GM12878 (cell line): ENCODE measurements around the gene NEGR1. TPM values are rescaled to one million over a fixed set of nuclear protein-coding genes. Genes with fewer than 3 reads are reported as not detected.

ENCODE experiments used
- ATAC-seq: fragments of 200-7000 bp; cut with Tn5 transposase; 3 replicates; pipeline ENCODE4 v1.9.1; 2020; ENCODE audit warnings: mild to moderate bottlenecking, moderate library complexity
- BruUV-seq: library from RNA; stranded (reverse); fragments of 400-500 nt; replicated peaks from 2 replicates; lab custom pipeline; 2021; lab: Mats Ljungman, UMichigan
- CTCF ChIA-PET: fragments of 300-600 bp; sonication (Branson Sonifier 250); formaldehyde crosslinking; extraction: SDS; loops from one replicate; lab custom pipeline; 2021; ENCODE audit warnings: inconsistent platforms; lab: Yijun Ruan, JAX
- POLR2A ChIA-PET: fragments of 350-600 bp; formaldehyde crosslinking; extraction: SDS; loops from one replicate; lab custom pipeline; 2021; ENCODE audit warnings: inconsistent platforms; lab: Charles Lee
- RAD21 ChIA-PET: fragments of 300-600 bp; sonication (Branson Sonifier 250); formaldehyde crosslinking; loops from one replicate; lab custom pipeline; 2023; ENCODE audit warnings: antibody characterized with exemption; ENCODE audit not compliant: unreplicated experiment; lab: Charles Lee
- SMC1A ChIA-PET: fragments of 300-600 bp; sonication (Branson Sonifier 250); formaldehyde crosslinking; loops from one replicate; lab custom pipeline; 2023; ENCODE audit not compliant: unreplicated experiment, uncharacterized antibody; lab: Charles Lee
- DNase-seq: peaks from one replicate; pipeline ENCODE4 v3.0.0-alpha.2; 2011; ENCODE audit warnings: low read depth, low spot score
- FAIRE-seq: peaks from 3 replicates; lab custom pipeline; 2011; peaks lifted over from hg19 to GRCh38; lab: Jason Lieb, UNC
- H2AFZ ChIP-seq: 2 replicates; pipeline ENCODE4 v1.6.0; 2011; ENCODE audit warnings: low read depth, low read length, control low read depth; ENCODE audit not compliant: control insufficient read depth
- H3K27ac ChIP-seq: 2 replicates; pipeline ENCODE4 v1.5.1; 2011; ENCODE audit warnings: control low read depth; ENCODE audit not compliant: control insufficient read depth, insufficient read depth
- H3K27me3 ChIP-seq, 2 experiments: replicated peaks in 1 of 2; 2 replicates each; pipeline versions ENCODE4 v1.6.0 to v1.6.1; 2011; ENCODE audit warnings: low read length in 1 of 2; ENCODE audit not compliant: control insufficient read depth in 2 of 2, insufficient read depth in 2 of 2
- H3K36me3 ChIP-seq, 2 experiments: 2 replicates each; pipeline ENCODE4 v1.5.1; 2011; ENCODE audit warnings: low read length in 1 of 2; ENCODE audit not compliant: control insufficient read depth in 2 of 2, insufficient read depth in 2 of 2
- H3K4me1 ChIP-seq: 2 replicates; pipeline ENCODE4 v1.6.1; 2011; ENCODE audit warnings: mild to moderate bottlenecking, low read length, moderate library complexity, mixed read lengths; ENCODE audit not compliant: control insufficient read depth, insufficient read depth
- H3K4me2 ChIP-seq: 2 replicates; pipeline ENCODE4 v1.6.0; 2011; ENCODE audit warnings: control low read depth; ENCODE audit not compliant: control insufficient read depth, insufficient read depth
- H3K4me3 ChIP-seq: fragments of 200-600 bp; sonication (generic); 2 replicates; pipeline ENCODE4 v1.5.1; 2016
- H3K79me2 ChIP-seq: 2 replicates; pipeline ENCODE4 v1.6.0; 2011; ENCODE audit warnings: low read length; ENCODE audit not compliant: control insufficient read depth, insufficient read depth
- H3K9ac ChIP-seq: 2 replicates; pipeline ENCODE4 v1.8.0; 2011; ENCODE audit warnings: low read length, control low read depth, mixed read lengths; ENCODE audit not compliant: control insufficient read depth, insufficient read depth
- H3K9me3 ChIP-seq: replicated peaks from 3 replicates; pipeline ENCODE4 v1.5.1; 2011; ENCODE audit warnings: mild to moderate bottlenecking, low read length; ENCODE audit not compliant: control insufficient read depth, insufficient read depth
- H4K20me1 ChIP-seq: 2 replicates; pipeline ENCODE4 v1.6.0; 2011; ENCODE audit not compliant: control insufficient read depth, insufficient read depth
- ATF3 ChIP-seq: IDR thresholded peaks from 2 replicates; pipeline ENCODE4 v1.6.1; 2011; ENCODE audit warnings: low read depth, mild to moderate bottlenecking, low read length, moderate library complexity, borderline replicate concordance; ENCODE audit errors: extremely low read depth
- BMI1 ChIP-seq: fragments of 450-650 bp; IDR thresholded peaks from 2 replicates; pipeline ENCODE4 v1.6.1; 2016; ENCODE audit warnings: mild to moderate bottlenecking, moderate library complexity, borderline replicate concordance
- ETV6 ChIP-seq, 2 experiments: fragments of 450-650 bp in 1 of 2; IDR thresholded peaks in 1 of 2; conservative IDR thresholded peaks in 1 of 2; 2 replicates each; pipeline ENCODE4 v1.6.1; 2014; ENCODE audit warnings: antibody characterized with exemption in 1 of 2, borderline replicate concordance in 1 of 2, low read depth in 1 of 2, mild to moderate bottlenecking in 1 of 2, moderate library complexity in 1 of 2
- HDAC2 ChIP-seq: fragments of 200-600 bp; sonication (generic); IDR thresholded peaks from 2 replicates; pipeline ENCODE4 v1.6.1; 2017
- HDGF ChIP-seq: fragments of 450-650 bp; IDR thresholded peaks from 2 replicates; pipeline ENCODE4 v1.6.1; 2016; ENCODE audit warnings: antibody characterized with exemption
- IRF4 ChIP-seq: IDR thresholded peaks from 2 replicates; pipeline ENCODE4 v1.6.1; 2011; ENCODE audit warnings: low read depth, low read length
- MTA2 ChIP-seq: fragments of 450-650 bp; IDR thresholded peaks from 2 replicates; pipeline ENCODE4 v1.6.1; 2016; ENCODE audit warnings: low read depth, mild to moderate bottlenecking, moderate library complexity
- RAD21 ChIP-seq: IDR thresholded peaks from 2 replicates; pipeline ENCODE4 v1.6.1; 2011; ENCODE audit warnings: mild to moderate bottlenecking, low read depth, low read length, moderate library complexity; ENCODE audit not compliant: insufficient read depth
- RB1 ChIP-seq: fragments of 450-650 bp; formaldehyde crosslinking; IDR thresholded peaks from 2 replicates; pipeline ENCODE4 v1.6.1; 2017; ENCODE audit warnings: mild to moderate bottlenecking, borderline replicate concordance
- RBBP5 ChIP-seq: fragments of 200-600 bp; sonication (generic); conservative IDR thresholded peaks from 2 replicates; pipeline ENCODE4 v1.6.1; 2016
- REST ChIP-seq: IDR thresholded peaks from 2 replicates; pipeline ENCODE4 v1.6.1; 2012; ENCODE audit warnings: mild to moderate bottlenecking, low read depth, low read length
- SMAD5 ChIP-seq: IDR thresholded peaks from 2 replicates; pipeline ENCODE4 v1.6.1; 2016; ENCODE audit warnings: antibody characterized with exemption, low read depth
- SPI1 ChIP-seq: IDR thresholded peaks from 2 replicates; pipeline ENCODE4 v1.6.1; 2011; ENCODE audit warnings: low read depth, mild to moderate bottlenecking, low read length, moderate library complexity, borderline replicate concordance; ENCODE audit not compliant: insufficient read depth
- STAT3 ChIP-seq: IDR thresholded peaks from 2 replicates; pipeline ENCODE4 v1.6.1; 2011; ENCODE audit warnings: low read depth, low read length, improper control_type of control experiment
- TAF1 ChIP-seq: IDR thresholded peaks from 2 replicates; pipeline ENCODE4 v1.6.1; 2011; ENCODE audit warnings: mild to moderate bottlenecking, low read depth, low read length, borderline replicate concordance
- in situ Hi-C: fragments of 300-500 bp; cut with MboI; formaldehyde crosslinking; loops from 9 replicates; pipeline ENCODE4 v1.14.3; 2018; ENCODE audit warnings: mixed read lengths
- intact Hi-C: fragments of 100-400 bp; cut with micrococcal nuclease; formaldehyde crosslinking; loops from one replicate; pipeline ENCODE4 v1.14.2; 2022; ENCODE audit not compliant: unreplicated experiment
- polyA plus RNA-seq, 11 experiments: library from polyadenylated mRNA; depleted of rRNA in 4 of 11; unstranded in 6 of 11; stranded (reverse) in 5 of 11; fragments of >200 nt; fragmentation: Nextera tagmentation in 4 of 11; fragmentation: Illumina TruSeq in 1 of 11; extraction: Ambion mirVana in 4 of 11; extraction: Trizol in 1 of 11; gene quantifications; 1 replicate in 1 of 11; 2 replicates in 10 of 11; pipeline versions ENCODE4 v1.2.1 to v1.2.3, GENCODE V29; 2011 to 2016; ENCODE audit warnings: inconsistent platforms in 2 of 11, missing spikeins in 2 of 11, low read depth in 1 of 11
- total RNA-seq, 4 experiments: library from RNA; depleted of rRNA in 3 of 4; stranded (reverse); fragments of >200 nt in 3 of 4; fragmentation: Illumina TruSeq in 1 of 4; extraction: Trizol in 1 of 4; gene quantifications; 2 replicates each; pipeline versions ENCODE4 v1.2.1 to v1.2.3, GENCODE V29; 2013 to 2021
- TF ChIP-seq, protein P1 (sequence below): fragments of 450-650 bp; formaldehyde crosslinking; IDR thresholded peaks from 2 replicates; pipeline ENCODE4 v1.4.0; 2022; ENCODE audit warnings: mild to moderate bottlenecking, moderate library complexity
- TF ChIP-seq, protein P2 (sequence below): IDR thresholded peaks from 2 replicates; pipeline ENCODE4 v1.6.1; 2011; ENCODE audit warnings: low read depth, low read length, improper control_type of control experiment, borderline replicate concordance

NEGR1 gene
- total and polyA plus RNA-seq, 10 of the 15 experiments (the other 5 are each of a cell fraction or from before 2014, with no cell fraction given) = under 0.01 to 0.03 (median 0.01) TPM; not detected in 7

DNA sequence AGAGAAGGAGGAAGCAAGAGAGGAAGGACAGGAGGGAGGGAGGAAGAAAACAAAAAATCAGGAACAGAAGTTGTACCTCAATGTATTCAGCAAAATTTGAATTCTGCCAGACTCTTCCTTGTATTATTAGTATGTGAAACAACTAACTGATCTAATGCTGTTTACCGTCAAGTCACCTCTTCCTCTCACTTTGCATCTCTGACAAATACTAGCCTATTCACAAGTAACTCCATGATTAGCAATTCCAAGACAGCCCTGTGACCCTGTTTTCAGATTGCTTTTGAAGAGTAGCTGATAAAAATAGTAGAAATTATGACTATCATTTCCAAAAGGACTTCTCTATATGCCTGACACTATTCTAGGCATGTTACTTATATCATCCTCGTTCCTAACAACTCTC is 445.4 kb downstream of the NEGR1 start (continued):
- TF ChIP-seq, protein P1, sequence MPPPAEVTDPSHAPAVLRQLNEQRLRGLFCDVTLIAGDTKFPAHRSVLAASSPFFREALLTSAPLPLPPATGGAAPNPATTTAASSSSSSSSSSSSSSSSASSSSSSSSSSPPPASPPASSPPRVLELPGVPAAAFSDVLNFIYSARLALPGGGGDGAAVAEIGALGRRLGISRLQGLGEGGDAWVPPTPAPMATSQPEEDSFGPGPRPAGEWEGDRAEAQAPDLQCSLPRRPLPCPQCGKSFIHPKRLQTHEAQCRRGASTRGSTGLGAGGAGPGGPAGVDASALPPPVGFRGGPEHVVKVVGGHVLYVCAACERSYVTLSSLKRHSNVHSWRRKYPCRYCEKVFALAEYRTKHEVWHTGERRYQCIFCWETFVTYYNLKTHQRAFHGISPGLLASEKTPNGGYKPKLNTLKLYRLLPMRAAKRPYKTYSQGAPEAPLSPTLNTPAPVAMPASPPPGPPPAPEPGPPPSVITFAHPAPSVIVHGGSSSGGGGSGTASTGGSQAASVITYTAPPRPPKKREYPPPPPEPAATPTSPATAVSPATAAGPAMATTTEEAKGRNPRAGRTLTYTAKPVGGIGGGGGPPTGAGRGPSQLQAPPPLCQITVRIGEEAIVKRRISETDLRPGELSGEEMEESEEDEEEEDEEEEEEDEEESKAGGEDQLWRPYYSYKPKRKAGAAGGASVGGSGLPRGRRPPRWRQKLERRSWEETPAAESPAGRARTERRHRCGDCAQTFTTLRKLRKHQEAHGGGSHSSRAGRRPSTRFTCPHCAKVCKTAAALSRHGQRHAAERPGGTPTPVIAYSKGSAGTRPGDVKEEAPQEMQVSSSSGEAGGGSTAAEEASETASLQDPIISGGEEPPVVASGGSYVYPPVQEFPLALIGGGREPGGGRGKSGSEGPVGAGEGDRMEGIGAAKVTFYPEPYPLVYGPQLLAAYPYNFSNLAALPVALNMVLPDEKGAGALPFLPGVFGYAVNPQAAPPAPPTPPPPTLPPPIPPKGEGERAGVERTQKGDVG = no peak
- TF ChIP-seq STAT3 = no peak
- TF ChIP-seq, protein P2, sequence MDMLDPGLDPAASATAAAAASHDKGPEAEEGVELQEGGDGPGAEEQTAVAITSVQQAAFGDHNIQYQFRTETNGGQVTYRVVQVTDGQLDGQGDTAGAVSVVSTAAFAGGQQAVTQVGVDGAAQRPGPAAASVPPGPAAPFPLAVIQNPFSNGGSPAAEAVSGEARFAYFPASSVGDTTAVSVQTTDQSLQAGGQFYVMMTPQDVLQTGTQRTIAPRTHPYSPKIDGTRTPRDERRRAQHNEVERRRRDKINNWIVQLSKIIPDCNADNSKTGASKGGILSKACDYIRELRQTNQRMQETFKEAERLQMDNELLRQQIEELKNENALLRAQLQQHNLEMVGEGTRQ = no peak
- TF ChIP-seq SMAD5 = no peak
- TF ChIP-seq IRF4 = no peak

GRCh38 chr1:71835442-71835813 is 446.9 kb downstream of the NEGR1 start:
- no TSS peak for BruUV-seq
- ATAC-seq (peak; percentile 74), FAIRE-seq (no peak), DNase-seq (no peak)
- no peaks in the 10 kb centered on the region for H3K79me2 ChIP-seq
- H4K20me1 ChIP-seq = no peaks in the 10 kb centered on the region
- ChIA-PET CTCF (no interaction called here), POLR2A (no interaction called here), SMC1A (no interaction called here), RAD21 (no interaction called here)
- H2AFZ ChIP-seq = no peak overlapping the region
- H3K36me3 ChIP-seq = no peaks in the 10 kb centered on the region
- no peak overlapping the region for H3K9ac ChIP-seq
- no peaks in the 10 kb centered on the region for H3K9me3 ChIP-seq
- in situ Hi-C loops = no loop called here
- H3K4me2 ChIP-seq = no peak overlapping the region
- intact Hi-C loops = no loop called here
- H3K4me3 ChIP-seq = no peak overlapping the region
- H3K27me3 ChIP-seq = no peaks in the 10 kb centered on the region
- no peak overlapping the region for H3K27ac ChIP-seq
- no peaks in the 10 kb centered on the region for H3K4me1 ChIP-seq
- TF ChIP-seq HDGF (no peak), RAD21 (no peak), BMI1 (no peak), HDAC2 (no peak), ATF3 (no peak), MTA2 (no peak), REST (no peak), SPI1 (no peak), RBBP5 (no peak), TAF1 (no peak), RB1 (no peak), ETV6 (conservative IDR thresholded peaks at IDR 0.05 in 1 of 2, IDR thresholded peaks at IDR 0.05 in 1 of 2; ENCODE audit: borderline replicate concordance in 1 of 2, low read depth in 1 of 2) (no peak)
